Karpas-422 (cell line): ENCODE results near the gene POLR2J. TPM values are rescaled to one million over a fixed set of nuclear protein-coding genes. Genes with fewer than 3 reads are reported as not detected.

Source experiments
- DNase-seq: peaks from one replicate; pipeline ENCODE4 v3.0.0-alpha.2; 2015
- H2AFZ ChIP-seq: fragments of 200-600 bp; sonication (generic); 2 replicates; pipeline ENCODE4 v1.6.1; 2014; ENCODE audit warnings: antibody characterized with exemption, low read length, mixed read lengths
- H3K27ac ChIP-seq: fragments of 200-600 bp; sonication (generic); 2 replicates; pipeline ENCODE4 v1.5.1; 2014; ENCODE audit warnings: mild to moderate bottlenecking, low read length, moderate library complexity
- H3K27me3 ChIP-seq: fragments of 200-600 bp; sonication (generic); 2 replicates; pipeline ENCODE4 v1.6.1; 2014; ENCODE audit warnings: low read length, mixed read lengths
- H3K36me3 ChIP-seq: fragments of 200-600 bp; sonication (generic); 2 replicates; pipeline ENCODE4 v1.6.1; 2014; ENCODE audit warnings: low read length, mixed read lengths; ENCODE audit not compliant: insufficient read depth
- H3K4me1 ChIP-seq: fragments of 200-600 bp; sonication (generic); 2 replicates; pipeline ENCODE4 v1.6.1; 2014; ENCODE audit warnings: mild to moderate bottlenecking, low read length, mixed read lengths
- H3K4me2 ChIP-seq: fragments of 200-600 bp; sonication (generic); 2 replicates; pipeline ENCODE4 v1.6.1; 2014; ENCODE audit warnings: low read length, low read depth, mild to moderate bottlenecking; ENCODE audit not compliant: poor library complexity, severe bottlenecking
- H3K4me3 ChIP-seq: fragments of 200-600 bp; sonication (generic); 2 replicates; pipeline ENCODE4 v1.5.1; 2014; ENCODE audit warnings: mild to moderate bottlenecking, antibody characterized with exemption, low read length, mixed read lengths
- H3K79me2 ChIP-seq: fragments of 200-600 bp; sonication (generic); 2 replicates; pipeline ENCODE4 v1.6.1; 2014; ENCODE audit warnings: mild to moderate bottlenecking, low read length, mixed read lengths
- H3K9ac ChIP-seq: fragments of 200-600 bp; sonication (generic); 2 replicates; pipeline ENCODE4 v1.6.0; 2014; ENCODE audit warnings: low read length
- H3K9me2 ChIP-seq: fragments of 200-600 bp; sonication (generic), shearing (Covaris generic); replicated peaks from 2 replicates; pipeline ENCODE4 v1.6.0; 2014; ENCODE audit warnings: mild to moderate bottlenecking, low read length, moderate library complexity; ENCODE audit not compliant: insufficient read depth
- H3K9me3 ChIP-seq: fragments of 300-700, 200-600 bp; sonication (generic); 2 replicates; pipeline ENCODE4 v1.6.1; 2014; ENCODE audit warnings: low read length, mixed read lengths
- H4K20me1 ChIP-seq: fragments of 200-600 bp; sonication (generic); 2 replicates; pipeline ENCODE4 v1.6.1; 2014; ENCODE audit warnings: mild to moderate bottlenecking, antibody characterized with exemption, low read length, low read depth; ENCODE audit not compliant: insufficient read depth
- total RNA-seq: library from RNA; depleted of rRNA; stranded (reverse); fragments of >200 nt; shearing (Covaris generic); gene quantifications from 2 replicates; pipeline ENCODE4 v1.2.3, GENCODE V29; 2014; ENCODE audit warnings: low replicate concordance

The POLR2J gene
- total RNA-seq, 1 experiment from 2014 or later, result 53.1 TPM

GRCh38 chr7:102453319-102453718, 25.4 kb downstream of the POLR2J start:
- Histone ChIP-seq H3K4me2 (no peak overlapping the region), H3K36me3 (no peaks in the 10 kb centered on the region; the same call in 1 of the 2 replicates), H3K9me2 (no peaks in the 10 kb centered on the region), H3K4me3 (no peak overlapping the region), H3K9ac (no peak overlapping the region), H3K4me1 (no peaks in the 10 kb centered on the region), H3K27ac (no peak overlapping the region), H3K9me3 (no peaks in the 10 kb centered on the region), H4K20me1 (no peaks in the 10 kb centered on the region), H2AFZ (no peak overlapping the region), H3K79me2 (no peaks in the 10 kb centered on the region), H3K27me3 (no peaks in the 10 kb centered on the region)
- no peak for DNase-seq

- H3K27me3 ChIP-seq, result no peaks in the 10 kb centered on the region
- no peak for DNase-seq
- H4K20me1 ChIP-seq, result no peaks in the 10 kb centered on the region
- H3K9me3 ChIP-seq, result no peaks in the 10 kb centered on the region
- H3K27ac ChIP-seq, result no peak overlapping the region
- no peak overlapping the region for H2AFZ ChIP-seq
- no peak overlapping the region for H3K4me2 ChIP-seq
- no peaks in the 10 kb centered on the region for H3K9me2 ChIP-seq
- no peak overlapping the region for H3K9ac ChIP-seq
- no peaks in the 10 kb centered on the region for H3K79me2 ChIP-seq
- H3K4me1 ChIP-seq, result no peaks in the 10 kb centered on the region
- H3K4me3 ChIP-seq, result no peak overlapping the region
- no peaks in the 10 kb centered on the region; the same call in 1 of the 2 replicates for H3K36me3 ChIP-seq
Observed at GRCh38 chr7:102452451-102452850, 26.3 kb downstream of the POLR2J start.

GRCh38 chr7:102451371-102452054, 27.2 kb downstream of the POLR2J start:
- Histone ChIP-seq H4K20me1 (no peaks in the 10 kb centered on the region), H3K27ac (no peak overlapping the region), H3K4me1 (no peaks in the 10 kb centered on the region), H3K9me2 (no peaks in the 10 kb centered on the region), H3K36me3 (no peaks in the 10 kb centered on the region), H3K4me3 (no peak overlapping the region), H2AFZ (no peak overlapping the region), H3K4me2 (no peak overlapping the region), H3K27me3 (no peaks in the 10 kb centered on the region), H3K79me2 (no peaks in the 10 kb centered on the region), H3K9ac (no peak overlapping the region), H3K9me3 (no peaks in the 10 kb centered on the region)
- DNase-seq, result no peak

GRCh38 chr7:102450242-102450641, 28.5 kb downstream of the POLR2J start:
- DNase-seq, result peak; percentile 68
- H3K9ac ChIP-seq, result no peak overlapping the region
- no peaks in the 10 kb centered on the region for H3K79me2 ChIP-seq
- H3K27me3 ChIP-seq, result no peaks in the 10 kb centered on the region
- no peak overlapping the region for H3K4me2 ChIP-seq
- no peaks in the 10 kb centered on the region for H3K9me3 ChIP-seq
- H2AFZ ChIP-seq, result no peak overlapping the region
- H3K27ac ChIP-seq, result no peak overlapping the region
- H3K4me3 ChIP-seq, result no peak overlapping the region
- H4K20me1 ChIP-seq, result no peaks in the 10 kb centered on the region
- no peaks in the 10 kb centered on the region for H3K36me3 ChIP-seq
- H3K4me1 ChIP-seq, result no peaks in the 10 kb centered on the region
- H3K9me2 ChIP-seq, result no peaks in the 10 kb centered on the region

- H4K20me1 ChIP-seq, result no peaks in the 10 kb centered on the region
- H3K4me1 ChIP-seq, result no peaks in the 10 kb centered on the region; the same call in 1 of the 2 replicates
- no peaks in the 10 kb centered on the region for H3K79me2 ChIP-seq
- H3K9me2 ChIP-seq, result no peaks in the 10 kb centered on the region
- H3K4me3 ChIP-seq, result no peak overlapping the region
- no peaks in the 10 kb centered on the region for H3K36me3 ChIP-seq
- H3K4me2 ChIP-seq, result no peak overlapping the region
- no peak overlapping the region for H3K27ac ChIP-seq
- no peaks in the 10 kb centered on the region for H3K27me3 ChIP-seq
- H2AFZ ChIP-seq, result no peak overlapping the region
- H3K9ac ChIP-seq, result no peak overlapping the region
- DNase-seq, result no peak
- H3K9me3 ChIP-seq, result no peaks in the 10 kb centered on the region
Observed at GRCh38 chr7:102449136-102449535, 29.6 kb downstream of the POLR2J start.

- no peaks in the 10 kb centered on the region for H3K9me3 ChIP-seq
- H3K79me2 ChIP-seq, result no peaks in the 10 kb centered on the region
- H3K9ac ChIP-seq, result no peak overlapping the region
- no peak for DNase-seq
- no peak overlapping the region for H3K27ac ChIP-seq
- H2AFZ ChIP-seq, result no peak overlapping the region
- no peaks in the 10 kb centered on the region for H3K27me3 ChIP-seq
- no peaks in the 10 kb centered on the region for H3K9me2 ChIP-seq
- no peak overlapping the region for H3K4me3 ChIP-seq
- no peaks in the 10 kb centered on the region for H3K36me3 ChIP-seq
- no peak overlapping the region for H3K4me2 ChIP-seq
- H4K20me1 ChIP-seq, result no peaks in the 10 kb centered on the region
- no peaks in the 10 kb centered on the region; the same call in 1 of the 2 replicates for H3K4me1 ChIP-seq
Observed at GRCh38 chr7:102447311-102447710, 31.4 kb downstream of the POLR2J start.

GRCh38 chr7:102446387-102447156, 32.1 kb downstream of the POLR2J start:
- H3K4me3 ChIP-seq, result no peak overlapping the region
- H4K20me1 ChIP-seq, result no peaks in the 10 kb centered on the region
- no peaks in the 10 kb centered on the region for H3K9me2 ChIP-seq
- H3K27me3 ChIP-seq, result no peaks in the 10 kb centered on the region
- H3K79me2 ChIP-seq, result no peaks in the 10 kb centered on the region
- no peak overlapping the region for H3K9ac ChIP-seq
- no peaks in the 10 kb centered on the region for H3K9me3 ChIP-seq
- H3K36me3 ChIP-seq, result no peaks in the 10 kb centered on the region
- no peak overlapping the region for H3K27ac ChIP-seq
- H2AFZ ChIP-seq, result no peak overlapping the region
- no peak overlapping the region for H3K4me2 ChIP-seq
- peaks cover 7% of the 10 kb centered on the region for H3K4me1 ChIP-seq
- no peak for DNase-seq

- H3K4me3 ChIP-seq, result no peak overlapping the region
- H3K9ac ChIP-seq, result no peak overlapping the region
- H3K36me3 ChIP-seq, result no peaks in the 10 kb centered on the region
- H3K9me3 ChIP-seq, result no peaks in the 10 kb centered on the region
- DNase-seq, result no peak
- no peak overlapping the region for H3K4me2 ChIP-seq
- no peak overlapping the region for H2AFZ ChIP-seq
- H3K9me2 ChIP-seq, result no peaks in the 10 kb centered on the region
- no peaks in the 10 kb centered on the region for H3K27me3 ChIP-seq
- H3K27ac ChIP-seq, result no peak overlapping the region
- peaks cover 12% of the 10 kb centered on the region for H3K4me1 ChIP-seq
- no peaks in the 10 kb centered on the region for H4K20me1 ChIP-seq
- no peaks in the 10 kb centered on the region for H3K79me2 ChIP-seq
Observed at GRCh38 chr7:102445674-102446071, 33.0 kb downstream of the POLR2J start.
